Esophagus squamous epithelium (tissue), 4 donors: Measurements from ENCODE around the gene SOD1.

Source experiments
- CTCF ChIP-seq, 6 experiments: fragments of 450-650 bp in 4 of 6; fragments of 200-600 bp in 2 of 6; sonication (generic) in 2 of 6; IDR thresholded peaks; one replicate each; pipeline ENCODE4 v1.5.1; 2016 to 2019; ENCODE audit warnings: antibody characterized with exemption in 6 of 6, mild to moderate bottlenecking in 4 of 6, moderate library complexity in 4 of 6
- POLR2A ChIP-seq, 4 donors: fragments of 450-650 bp; IDR thresholded peaks; one replicate each; pipeline ENCODE4 v1.6.1; 2017; ENCODE audit warnings: antibody characterized with exemption in 4 of 4, mild to moderate bottlenecking in 4 of 4, moderate library complexity in 3 of 4

GRCh38 chr21:31714741-31715365 lies 55.4 kb downstream of the SOD1 start:
- TF ChIP-seq CTCF (IDR thresholded peaks at IDR 0.05) = no peak
- TF ChIP-seq POLR2A (IDR thresholded peaks at IDR 0.05) = no peak
